ENCODE data around the gene PDE5A.
"Not testable (repeated sequence)": the region's sequence is repeated elsewhere in the genome, so short reads cannot be mapped to it uniquely, and the experiment has no call there.

The PDE5A gene

GRCh38 chr4:119643306-119644042, 14.9 kb upstream of the PDE5A start:
- no peak for DNase-seq

GRCh38 chr4:119641765-119642164, 13.2 kb upstream of the PDE5A start:
- no peak for DNase-seq

GRCh38 chr4:119638359-119638758, 9.8 kb upstream of the PDE5A start:
- DNase-seq = no peak

GRCh38 chr4:119636851-119637250, 8.2 kb upstream of the PDE5A start:
- DNase-seq = not testable (repeated sequence)

GRCh38 chr4:119632216-119632615, 3.6 kb upstream of the PDE5A start:
- DNase-seq = no peak

- DNase-seq = no peak
Observed at GRCh38 chr4:119629142-119629471, 503 bp upstream of the PDE5A start.

GRCh38 chr4:119627267-119628255, 1.0 kb downstream of the PDE5A start:
- DNase-seq = peak; percentile 30

GRCh38 chr4:119626943-119627266, 1.7 kb downstream of the PDE5A start:
- no peak for DNase-seq

GRCh38 chr4:119626420-119626819, 2.2 kb downstream of the PDE5A start:
- no peak for DNase-seq

GRCh38 chr4:119625761-119626160, 2.8 kb downstream of the PDE5A start:
- no peak for DNase-seq

- DNase-seq = no peak
Observed at GRCh38 chr4:119624356-119624755, 4.2 kb downstream of the PDE5A start.

GRCh38 chr4:119623025-119623424, 5.6 kb downstream of the PDE5A start:
- DNase-seq = no peak

GRCh38 chr4:119615068-119615719, 13.4 kb downstream of the PDE5A start:
- no peak for DNase-seq

GRCh38 chr4:119604266-119604665, 24.3 kb downstream of the PDE5A start:
- no peak for DNase-seq

- no peak for DNase-seq
Observed at GRCh38 chr4:119602366-119602765, 26.2 kb downstream of the PDE5A start.

- no peak for DNase-seq
Observed at GRCh38 chr4:119598521-119598920, 30.1 kb downstream of the PDE5A start.

- no peak for DNase-seq
Observed at GRCh38 chr4:119597377-119597776, 31.2 kb downstream of the PDE5A start.

- DNase-seq = no peak
Observed at GRCh38 chr4:119593698-119594097, 34.9 kb downstream of the PDE5A start.

GRCh38 chr4:119592830-119593229, 35.8 kb downstream of the PDE5A start:
- no peak for DNase-seq

GRCh38 chr4:119589165-119589564, 39.4 kb downstream of the PDE5A start:
- DNase-seq = no peak

GRCh38 chr4:119587796-119588195, 40.8 kb downstream of the PDE5A start:
- DNase-seq = no peak

- no peak for DNase-seq
Observed at GRCh38 chr4:119585771-119586170, 42.8 kb downstream of the PDE5A start.

GRCh38 chr4:119581190-119581873, 47.3 kb downstream of the PDE5A start:
- no peak for DNase-seq
